Gastroesophageal sphincter (tissue), 3 donors: ENCODE measurements around the gene HBS1L.

Experiments used
- CTCF ChIP-seq, 4 experiments: fragments of 200-600 bp in 2 of 4; fragments of 450-650 bp in 2 of 4; sonication (generic) in 1 of 4; IDR thresholded peaks; one replicate each; pipeline ENCODE4 v1.5.1; 2017 to 2019; ENCODE audit warnings: antibody characterized with exemption in 4 of 4, mild to moderate bottlenecking in 2 of 4, moderate library complexity in 2 of 4
- EP300 ChIP-seq: sonication (generic); formaldehyde crosslinking; IDR thresholded peaks from one replicate; pipeline ENCODE4 v1.6.1; 2017; ENCODE audit warnings: antibody characterized with exemption, mild to moderate bottlenecking
- POLR2A ChIP-seq, 2 donors: fragments of 450-650 bp; IDR thresholded peaks; one replicate each; pipeline ENCODE4 v1.6.1; 2017; ENCODE audit warnings: antibody characterized with exemption in 2 of 2, mild to moderate bottlenecking in 2 of 2, moderate library complexity in 1 of 2

DNA sequence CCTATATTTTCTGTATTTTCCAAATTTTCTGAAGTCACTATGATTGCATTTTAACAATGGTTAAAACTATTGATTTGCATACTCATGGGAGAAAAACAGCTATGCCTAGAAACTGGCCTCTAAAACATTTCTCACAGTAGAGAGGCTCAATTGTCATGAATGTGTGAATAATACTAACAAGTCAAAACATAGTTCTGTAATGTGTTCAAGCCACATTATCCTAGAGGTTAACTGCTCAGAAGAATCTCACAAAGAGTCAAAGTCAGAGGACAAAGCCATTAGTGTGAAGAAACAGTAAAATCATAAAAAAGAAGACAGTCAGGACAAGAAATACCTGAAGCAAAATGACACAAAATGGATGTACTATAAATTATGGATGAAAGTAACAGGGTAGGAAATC, 92.2 kb downstream of the HBS1L start:
- TF ChIP-seq CTCF (IDR thresholded peaks at IDR 0.05): no peak
- TF ChIP-seq EP300: no peak
- TF ChIP-seq POLR2A (IDR thresholded peaks at IDR 0.05): no peak
